ENCODE data around the gene SH2D3A. TPM values are rescaled to one million over a fixed set of nuclear protein-coding genes. Genes with fewer than 3 reads are reported as not detected.

SH2D3A gene
- total RNA-seq, 1 experiment from 2014 or later = 0.95 TPM

DNA sequence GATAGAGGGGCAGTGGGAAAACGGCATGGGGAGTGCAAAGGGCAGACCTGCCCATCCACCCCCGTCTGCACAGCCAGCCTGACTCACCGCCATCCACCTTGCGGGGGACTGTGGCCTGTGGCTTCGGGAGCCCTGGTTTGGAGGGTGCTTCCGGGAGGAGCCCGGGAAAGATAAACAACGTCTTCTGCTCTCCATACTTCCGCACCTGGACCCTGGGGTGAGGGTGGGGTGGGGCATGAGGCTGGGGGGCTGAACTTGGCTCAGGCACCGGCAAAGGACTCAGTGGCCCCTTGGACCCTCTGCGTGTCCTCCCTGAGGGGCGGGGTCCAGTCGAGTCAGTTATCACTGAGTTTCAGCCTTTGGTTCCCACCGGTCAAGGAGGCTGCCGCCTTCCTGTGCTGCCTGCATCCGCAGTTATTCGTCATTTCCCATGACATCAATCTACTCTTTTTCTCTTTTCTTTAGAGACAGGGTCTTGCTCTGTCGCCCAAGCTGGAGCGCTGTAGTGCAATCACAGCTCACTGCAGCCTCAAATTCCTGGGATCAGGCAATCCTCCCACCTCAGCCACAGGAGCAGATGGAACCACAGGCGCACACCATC is 33.0 kb downstream of the SH2D3A start:
- ChIA-PET CTCF (interaction anchor here (0.6 kb wide), 1 partner anchor 129 kb away, joined by 4 read pairs; no protein-coding TSS in a partner anchor), POLR2A (ENCODE audit: low non-redundant PET) (no interaction called here)
- no TSS peak for BruUV-seq (replicated peaks)
- Histone ChIP-seq H3K27ac (ENCODE audit: low read depth, low read length, poor library complexity, severe bottlenecking) (no peak overlapping the region), H3K9me3 (ENCODE audit: low read depth, low read length, poor library complexity, severe bottlenecking) (no peaks in the 10 kb centered on the region), H3K36me3 (ENCODE audit: insufficient read depth, low read length, poor library complexity, severe bottlenecking) (no peaks in the 10 kb centered on the region), H3K4me3 (ENCODE audit: low read depth, low read length, poor library complexity, severe bottlenecking) (no peak overlapping the region), H3K4me1 (ENCODE audit: insufficient read depth, low read length, poor library complexity, severe bottlenecking) (peaks cover 26% of the 10 kb centered on the region), H3K27me3 (replicated peaks; ENCODE audit: insufficient read depth, low read depth, low read length, poor library complexity) (no peaks in the 10 kb centered on the region)
- TF ChIP-seq, protein P1, sequence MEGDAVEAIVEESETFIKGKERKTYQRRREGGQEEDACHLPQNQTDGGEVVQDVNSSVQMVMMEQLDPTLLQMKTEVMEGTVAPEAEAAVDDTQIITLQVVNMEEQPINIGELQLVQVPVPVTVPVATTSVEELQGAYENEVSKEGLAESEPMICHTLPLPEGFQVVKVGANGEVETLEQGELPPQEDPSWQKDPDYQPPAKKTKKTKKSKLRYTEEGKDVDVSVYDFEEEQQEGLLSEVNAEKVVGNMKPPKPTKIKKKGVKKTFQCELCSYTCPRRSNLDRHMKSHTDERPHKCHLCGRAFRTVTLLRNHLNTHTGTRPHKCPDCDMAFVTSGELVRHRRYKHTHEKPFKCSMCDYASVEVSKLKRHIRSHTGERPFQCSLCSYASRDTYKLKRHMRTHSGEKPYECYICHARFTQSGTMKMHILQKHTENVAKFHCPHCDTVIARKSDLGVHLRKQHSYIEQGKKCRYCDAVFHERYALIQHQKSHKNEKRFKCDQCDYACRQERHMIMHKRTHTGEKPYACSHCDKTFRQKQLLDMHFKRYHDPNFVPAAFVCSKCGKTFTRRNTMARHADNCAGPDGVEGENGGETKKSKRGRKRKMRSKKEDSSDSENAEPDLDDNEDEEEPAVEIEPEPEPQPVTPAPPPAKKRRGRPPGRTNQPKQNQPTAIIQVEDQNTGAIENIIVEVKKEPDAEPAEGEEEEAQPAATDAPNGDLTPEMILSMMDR (conservative IDR thresholded peaks at IDR 0.05; ENCODE audit: low read depth, low read length) = no peak
- TF ChIP-seq EZH2 (IDR thresholded peaks at IDR 0.05; ENCODE audit: borderline replicate concordance, low read depth, low read length, poor library complexity, severe bottlenecking) = no peak
- DNase-seq (ENCODE audit: low spot score) = no peak
- intact Hi-C loops (cut with micrococcal nuclease; ENCODE audit: unreplicated experiment) = no loop called here

GRCh38 chr19:6733338-6734095 is 33.7 kb downstream of the SH2D3A start:
- Histone ChIP-seq H3K4me1 (ENCODE audit: insufficient read depth, low read length, poor library complexity, severe bottlenecking) (peaks cover 19% of the 10 kb centered on the region), H3K36me3 (ENCODE audit: insufficient read depth, low read length, poor library complexity, severe bottlenecking) (no peaks in the 10 kb centered on the region), H3K27me3 (replicated peaks; ENCODE audit: insufficient read depth, low read depth, low read length, poor library complexity) (no peaks in the 10 kb centered on the region), H3K9me3 (ENCODE audit: low read depth, low read length, poor library complexity, severe bottlenecking) (no peaks in the 10 kb centered on the region), H3K27ac (ENCODE audit: low read depth, low read length, poor library complexity, severe bottlenecking) (no peak overlapping the region), H3K4me3 (ENCODE audit: low read depth, low read length, poor library complexity, severe bottlenecking) (no peak overlapping the region)
- ChIA-PET CTCF (interaction anchor here (0.5 to 0.6 kb wide), 2 partner anchors 15 to 46 kb away, joined by 3 to 4 read pairs; no protein-coding TSS in a partner anchor), POLR2A (ENCODE audit: low non-redundant PET) (no interaction called here)
- TF ChIP-seq EZH2 (IDR thresholded peaks at IDR 0.05; ENCODE audit: borderline replicate concordance, low read depth, low read length, poor library complexity, severe bottlenecking) = no peak
- TF ChIP-seq, protein P1 (conservative IDR thresholded peaks at IDR 0.05; ENCODE audit: low read depth, low read length) = peak; percentile 55
- intact Hi-C loops (cut with micrococcal nuclease; ENCODE audit: unreplicated experiment) = no loop called here
- no TSS peak for BruUV-seq (replicated peaks)
- no peak for DNase-seq (ENCODE audit: low spot score)

DNA sequence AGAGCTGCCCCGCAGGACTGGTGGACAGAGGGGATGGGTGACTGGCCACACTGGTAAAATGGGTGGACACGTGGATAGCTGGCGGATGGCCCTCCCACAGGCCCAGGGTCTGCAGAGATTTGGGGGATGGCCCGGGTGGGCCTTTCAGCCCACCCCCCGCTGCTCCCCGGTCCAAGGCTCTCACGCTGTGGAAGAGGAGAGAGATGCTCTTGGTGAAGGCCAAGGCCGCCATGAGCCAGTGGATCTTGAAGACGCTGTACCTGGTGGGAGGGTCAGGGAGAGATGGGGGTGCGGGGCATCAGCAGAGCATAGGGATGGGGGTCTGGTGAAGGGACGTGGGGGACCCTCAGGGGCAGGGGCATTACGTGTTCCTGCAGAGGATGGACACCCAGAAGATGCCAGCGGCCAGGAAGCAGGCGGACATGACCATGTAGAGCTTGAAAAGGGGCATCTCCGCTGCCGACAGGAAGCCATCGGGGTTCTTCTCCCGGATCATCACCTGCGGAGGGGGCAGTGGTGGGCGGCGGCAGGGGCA is 34.4 kb downstream of the SH2D3A start:
- BruUV-seq (replicated peaks) = no TSS peak
- TF ChIP-seq EZH2 (IDR thresholded peaks at IDR 0.05; ENCODE audit: borderline replicate concordance, low read depth, low read length, poor library complexity, severe bottlenecking) = no peak
- TF ChIP-seq, protein P1 (conservative IDR thresholded peaks at IDR 0.05; ENCODE audit: low read depth, low read length) = no peak
- CTCF ChIA-PET = interaction anchor here (0.5 to 0.7 kb wide), 2 partner anchors 14 to 370 kb away, joined by 3 read pairs; no protein-coding TSS in a partner anchor
- Histone ChIP-seq H3K4me1 (ENCODE audit: insufficient read depth, low read length, poor library complexity, severe bottlenecking) (peaks cover 13% of the 10 kb centered on the region), H3K27me3 (replicated peaks; ENCODE audit: insufficient read depth, low read depth, low read length, poor library complexity) (no peaks in the 10 kb centered on the region), H3K9me3 (ENCODE audit: low read depth, low read length, poor library complexity, severe bottlenecking) (no peaks in the 10 kb centered on the region), H3K27ac (ENCODE audit: low read depth, low read length, poor library complexity, severe bottlenecking) (no peak overlapping the region), H3K4me3 (ENCODE audit: low read depth, low read length, poor library complexity, severe bottlenecking) (no peak overlapping the region), H3K36me3 (ENCODE audit: insufficient read depth, low read length, poor library complexity, severe bottlenecking) (no peaks in the 10 kb centered on the region)
- DNase-seq (ENCODE audit: low spot score) = no peak
- intact Hi-C loops (cut with micrococcal nuclease; ENCODE audit: unreplicated experiment) = no loop called here
- POLR2A ChIA-PET (ENCODE audit: low non-redundant PET) = no interaction called here

All from A673 (cell line).